B cell (primary cell): ENCODE data around the gene ITSN2. TPM values are rescaled to one million over a fixed set of nuclear protein-coding genes. Genes with fewer than 3 reads are reported as not detected.

Experiments used
- ATAC-seq: fragments of 200-7000 bp; cut with Tn5 transposase; one replicate; pipeline ENCODE4 v1.10.0; 2021; ENCODE audit warnings: low read depth, mild to moderate bottlenecking, moderate number of reproducible peaks, moderate library complexity
- CTCF ChIA-PET: fragments of 350-600 bp; sonication (Branson Sonifier 250); formaldehyde crosslinking; loops from one replicate; lab custom pipeline; 2021; ENCODE audit warnings: antibody characterized with exemption, inconsistent platforms; lab: Charles Lee
- POLR2A ChIA-PET: fragments of 350-600 bp; sonication (Branson Sonifier 250); formaldehyde crosslinking; loops from one replicate; lab custom pipeline; 2021; ENCODE audit warnings: antibody characterized with exemption; lab: Charles Lee
- DNase-seq: peaks from one replicate; pipeline ENCODE4 v3.0.0; 2013
- H2AFZ ChIP-seq: 2 replicates; pipeline ENCODE4 v1.6.1; 2012; ENCODE audit warnings: mild to moderate bottlenecking, low read depth, low read length; ENCODE audit not compliant: insufficient read depth, poor library complexity, severe bottlenecking
- H3K27ac ChIP-seq, 2 donors: 1 replicate in 1 of 2; 2 replicates in 1 of 2; pipeline ENCODE4 v1.5.1; 2012 to 2013; ENCODE audit warnings: low read length in 2 of 2, mild to moderate bottlenecking in 2 of 2, moderate library complexity in 1 of 2
- H3K27me3 ChIP-seq, 4 experiments: fragments of 200-600 bp in 1 of 4; sonication (generic) in 1 of 4; replicated peaks in 1 of 4; 1 replicate in 2 of 4; 2 replicates in 2 of 4; pipeline versions ENCODE4 v1.6.1 to v1.7.0; 2013 to 2016; ENCODE audit warnings: low read length in 3 of 4, mild to moderate bottlenecking in 2 of 4, mixed read lengths in 1 of 4, moderate library complexity in 1 of 4; ENCODE audit not compliant: insufficient read depth in 4 of 4, control insufficient read depth in 3 of 4; ENCODE audit errors: control extremely low read depth in 1 of 4
- H3K36me3 ChIP-seq, 2 experiments: replicated peaks in 1 of 2; 1 replicate in 1 of 2; 2 replicates in 1 of 2; pipeline versions ENCODE4 v1.6.1 to v1.7.1; 2013; ENCODE audit warnings: low read length in 1 of 2; ENCODE audit not compliant: insufficient read depth in 2 of 2, control insufficient read depth in 1 of 2; ENCODE audit errors: control extremely low read depth in 1 of 2, extremely low read depth in 1 of 2
- H3K4me1 ChIP-seq, 2 donors: fragments of 200-600 bp in 1 of 2; sonication (generic) in 1 of 2; 1 replicate in 1 of 2; 2 replicates in 1 of 2; pipeline versions ENCODE4 v1.5.1 to v1.6.1; 2013 to 2017; ENCODE audit warnings: low read length in 2 of 2; ENCODE audit not compliant: control insufficient read depth in 2 of 2, insufficient read depth in 2 of 2
- H3K4me2 ChIP-seq: replicated peaks from 2 replicates; pipeline ENCODE3; 2012; ENCODE audit warnings: mild to moderate bottlenecking, low read depth, low read length; ENCODE audit not compliant: poor library complexity, severe bottlenecking
- H3K4me3 ChIP-seq, 5 experiments: fragments of 200-600 bp in 1 of 5; sonication (generic) in 1 of 5; 1 replicate in 3 of 5; 2 replicates in 2 of 5; pipeline versions ENCODE4 v1.5.1 to v1.7.0; 2011 to 2016; ENCODE audit warnings: low read length in 4 of 5, mild to moderate bottlenecking in 4 of 5, low read depth in 2 of 5, control low read depth in 1 of 5, moderate library complexity in 1 of 5; ENCODE audit not compliant: insufficient read depth in 1 of 5; ENCODE audit errors: control extremely low read depth in 1 of 5, extremely low read depth in 1 of 5
- H3K79me2 ChIP-seq: fragments of 200-600 bp; sonication (generic); one replicate; pipeline ENCODE4 v1.6.0; 2016; ENCODE audit warnings: low read length; ENCODE audit not compliant: control insufficient read depth, insufficient read depth
- H3K9ac ChIP-seq: fragments of 200-600 bp; sonication (generic); 2 replicates; pipeline ENCODE4 v1.6.1; 2017; ENCODE audit warnings: mild to moderate bottlenecking, low read length, moderate library complexity
- H3K9me3 ChIP-seq, 3 donors: one replicate each; pipeline versions ENCODE4 v1.6.1 to v1.7.1; 2013; ENCODE audit warnings: low read length in 2 of 3; ENCODE audit not compliant: control insufficient read depth in 2 of 3, insufficient read depth in 1 of 3; ENCODE audit errors: control extremely low read depth in 1 of 3
- H4K20me1 ChIP-seq: 2 replicates; pipeline ENCODE4 v1.6.0; 2012; ENCODE audit warnings: mild to moderate bottlenecking, low read length; ENCODE audit not compliant: insufficient read depth, control insufficient read depth, poor library complexity, severe bottlenecking
- H3K27ac Mint-ChIP-seq: one replicate; pipeline ENCODE4 v1.8.0; 2021; ENCODE audit warnings: mixed read lengths
- H3K27me3 Mint-ChIP-seq: one replicate; pipeline ENCODE4 v1.8.0; 2021; ENCODE audit warnings: mixed read lengths
- H3K4me1 Mint-ChIP-seq: one replicate; pipeline ENCODE4 v1.8.0; 2021; ENCODE audit warnings: mixed read lengths
- H3K4me3 Mint-ChIP-seq: one replicate; pipeline ENCODE4 v1.8.0; 2021; ENCODE audit warnings: mixed read lengths
- H3K9me3 Mint-ChIP-seq: one replicate; pipeline ENCODE4 v1.8.0; 2022; ENCODE audit warnings: mixed read lengths; ENCODE audit not compliant: insufficient read depth
- EZH2 ChIP-seq: IDR thresholded peaks from 2 replicates; pipeline ENCODE4 v1.6.1; 2012; ENCODE audit warnings: borderline replicate concordance, low read depth, mild to moderate bottlenecking, moderate library complexity, low read length; ENCODE audit not compliant: insufficient read depth, poor library complexity, severe bottlenecking
- WGBS: methylation state at CpG from one replicate; pipeline ENCODE4 v1.1.5; 2013; ENCODE audit warnings: missing lambda C conversion rate; ENCODE audit not compliant: insufficient coverage; 5-methylcytosine and 5-hydroxymethylcytosine counted together
- intact Hi-C: fragments of 100-400 bp; cut with micrococcal nuclease; formaldehyde crosslinking; loops from one replicate; pipeline ENCODE4 v1.10.0; 2022
- polyA plus RNA-seq: library from polyadenylated mRNA; depleted of rRNA; stranded (reverse); fragments of >200 nt; gene quantifications from 2 replicates; pipeline ENCODE4 v1.2.3, GENCODE V29; 2012
- total RNA-seq, 2 donors: library from RNA; stranded (reverse); fragments of 120-200 nt in 1 of 2; gene quantifications; 1 replicate in 1 of 2; 2 replicates in 1 of 2; pipeline versions ENCODE4 v1.2.3 to v1.2.4, GENCODE V29; 2013 to 2022
- TF ChIP-seq, protein P1 (sequence below): fragments of 200-600 bp; IDR thresholded peaks from one replicate; pipeline ENCODE4 v1.8.0; 2022; ENCODE audit warnings: antibody characterized with exemption, mild to moderate bottlenecking

The ITSN2 gene
- total and polyA plus RNA-seq, 2 donors (not counting 1 experiment from before 2014, with no cell fraction given), result 107 to 200 TPM

DNA sequence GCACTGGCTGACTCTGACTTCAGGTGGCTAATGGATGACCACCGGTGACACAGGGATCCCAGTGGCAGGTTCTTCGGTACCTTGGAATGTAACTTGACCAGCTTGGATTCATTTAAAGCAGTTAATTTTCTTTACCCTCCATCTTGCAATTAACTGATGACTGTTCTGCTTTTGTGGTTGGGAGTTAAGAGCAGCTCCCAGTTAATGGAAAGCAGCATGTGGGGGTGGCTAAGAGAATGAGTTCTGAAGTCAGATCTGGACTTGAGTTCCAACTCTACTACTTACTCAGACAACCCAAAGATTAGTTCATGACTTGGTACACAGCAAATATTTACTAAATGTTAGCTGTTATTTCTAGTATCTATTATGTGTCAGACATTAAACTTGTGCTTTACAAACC, 127.0 kb downstream of the ITSN2 start:
- Histone ChIP-seq H3K4me2 (no peak overlapping the region), H3K79me2 (no peaks in the 10 kb centered on the region), H3K27ac (no peak overlapping the region), H3K9ac (no peak overlapping the region), H3K4me1 (no peaks in the 10 kb centered on the region), H3K4me3 (no peak overlapping the region), H4K20me1 (no peaks in the 10 kb centered on the region), H3K27me3 (no peaks in the 10 kb centered on the region), H2AFZ (no peak overlapping the region), H3K9me3 (no peaks in the 10 kb centered on the region), H3K36me3 (peaks cover 0 to 40% of the 10 kb centered on the region in 2 experiments)
- H3K9me3 Mint-ChIP-seq, result no peaks in the 10 kb centered on the region
- ChIA-PET POLR2A (no interaction called here), CTCF (no interaction called here)
- WGBS, result no CpG with 5 or more reads among the region's 2 CpGs
- no peak for DNase-seq
- H3K4me1 Mint-ChIP-seq, result no peaks in the 10 kb centered on the region
- no peaks in the 10 kb centered on the region for H3K27me3 Mint-ChIP-seq
- TF ChIP-seq, protein P1, sequence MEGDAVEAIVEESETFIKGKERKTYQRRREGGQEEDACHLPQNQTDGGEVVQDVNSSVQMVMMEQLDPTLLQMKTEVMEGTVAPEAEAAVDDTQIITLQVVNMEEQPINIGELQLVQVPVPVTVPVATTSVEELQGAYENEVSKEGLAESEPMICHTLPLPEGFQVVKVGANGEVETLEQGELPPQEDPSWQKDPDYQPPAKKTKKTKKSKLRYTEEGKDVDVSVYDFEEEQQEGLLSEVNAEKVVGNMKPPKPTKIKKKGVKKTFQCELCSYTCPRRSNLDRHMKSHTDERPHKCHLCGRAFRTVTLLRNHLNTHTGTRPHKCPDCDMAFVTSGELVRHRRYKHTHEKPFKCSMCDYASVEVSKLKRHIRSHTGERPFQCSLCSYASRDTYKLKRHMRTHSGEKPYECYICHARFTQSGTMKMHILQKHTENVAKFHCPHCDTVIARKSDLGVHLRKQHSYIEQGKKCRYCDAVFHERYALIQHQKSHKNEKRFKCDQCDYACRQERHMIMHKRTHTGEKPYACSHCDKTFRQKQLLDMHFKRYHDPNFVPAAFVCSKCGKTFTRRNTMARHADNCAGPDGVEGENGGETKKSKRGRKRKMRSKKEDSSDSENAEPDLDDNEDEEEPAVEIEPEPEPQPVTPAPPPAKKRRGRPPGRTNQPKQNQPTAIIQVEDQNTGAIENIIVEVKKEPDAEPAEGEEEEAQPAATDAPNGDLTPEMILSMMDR, result no peak
- TF ChIP-seq EZH2, result no peak
- ATAC-seq, result no peak
- intact Hi-C loops, result no loop called here
- H3K27ac Mint-ChIP-seq, result no peak overlapping the region
- no peak overlapping the region for H3K4me3 Mint-ChIP-seq

DNA sequence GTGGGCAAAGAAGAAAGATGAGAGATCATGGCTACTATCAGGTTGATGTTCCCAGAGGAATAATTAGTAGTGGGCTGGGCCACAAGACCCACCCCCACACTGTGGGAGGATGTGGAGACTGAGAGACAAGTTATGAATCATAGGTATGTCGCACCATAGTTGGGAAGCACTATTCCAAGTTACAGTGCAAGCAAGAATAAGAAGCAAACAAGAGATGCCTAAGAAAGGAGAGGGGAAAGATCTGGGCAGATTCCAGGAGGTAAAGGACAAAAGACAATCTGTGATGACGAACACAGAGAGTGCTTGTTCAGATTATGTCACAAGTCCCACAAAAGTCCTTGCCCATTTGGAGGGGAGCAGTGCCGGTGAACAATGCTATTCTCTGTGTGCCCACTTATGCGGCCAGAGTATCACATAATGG, 128.9 kb downstream of the ITSN2 start:
- Mint-ChIP-seq H3K9me3 (no peaks in the 10 kb centered on the region), H3K4me3 (no peak overlapping the region), H3K27me3 (no peaks in the 10 kb centered on the region), H3K4me1 (no peaks in the 10 kb centered on the region), H3K27ac (no peak overlapping the region)
- no peak overlapping the region for H3K27ac ChIP-seq
- intact Hi-C loops, result no loop called here
- no peaks in the 10 kb centered on the region for H3K4me1 ChIP-seq
- no peaks in the 10 kb centered on the region for H3K27me3 ChIP-seq
- 95% methylated on average over 3 of the region's 4 CpGs for WGBS
- H2AFZ ChIP-seq, result no peak overlapping the region
- H3K9me3 ChIP-seq, result no peaks in the 10 kb centered on the region
- peaks cover 0 to 31% of the 10 kb centered on the region in 2 experiments for H3K36me3 ChIP-seq
- ChIA-PET CTCF (interaction anchor here (1.0 kb wide), 1 partner anchor 14 kb away, joined by 3 read pairs; no protein-coding TSS in a partner anchor), POLR2A (no interaction called here)
- no peak for ATAC-seq
- no peak overlapping the region for H3K4me2 ChIP-seq
- H3K79me2 ChIP-seq, result no peaks in the 10 kb centered on the region
- TF ChIP-seq, protein P1, result no peak
- TF ChIP-seq EZH2, result no peak
- no peak overlapping the region for H3K9ac ChIP-seq
- no peak overlapping the region for H3K4me3 ChIP-seq
- no peak for DNase-seq
- no peaks in the 10 kb centered on the region for H4K20me1 ChIP-seq
